ENCODE results near the gene ATPAF1.

Gene ATPAF1

DNA sequence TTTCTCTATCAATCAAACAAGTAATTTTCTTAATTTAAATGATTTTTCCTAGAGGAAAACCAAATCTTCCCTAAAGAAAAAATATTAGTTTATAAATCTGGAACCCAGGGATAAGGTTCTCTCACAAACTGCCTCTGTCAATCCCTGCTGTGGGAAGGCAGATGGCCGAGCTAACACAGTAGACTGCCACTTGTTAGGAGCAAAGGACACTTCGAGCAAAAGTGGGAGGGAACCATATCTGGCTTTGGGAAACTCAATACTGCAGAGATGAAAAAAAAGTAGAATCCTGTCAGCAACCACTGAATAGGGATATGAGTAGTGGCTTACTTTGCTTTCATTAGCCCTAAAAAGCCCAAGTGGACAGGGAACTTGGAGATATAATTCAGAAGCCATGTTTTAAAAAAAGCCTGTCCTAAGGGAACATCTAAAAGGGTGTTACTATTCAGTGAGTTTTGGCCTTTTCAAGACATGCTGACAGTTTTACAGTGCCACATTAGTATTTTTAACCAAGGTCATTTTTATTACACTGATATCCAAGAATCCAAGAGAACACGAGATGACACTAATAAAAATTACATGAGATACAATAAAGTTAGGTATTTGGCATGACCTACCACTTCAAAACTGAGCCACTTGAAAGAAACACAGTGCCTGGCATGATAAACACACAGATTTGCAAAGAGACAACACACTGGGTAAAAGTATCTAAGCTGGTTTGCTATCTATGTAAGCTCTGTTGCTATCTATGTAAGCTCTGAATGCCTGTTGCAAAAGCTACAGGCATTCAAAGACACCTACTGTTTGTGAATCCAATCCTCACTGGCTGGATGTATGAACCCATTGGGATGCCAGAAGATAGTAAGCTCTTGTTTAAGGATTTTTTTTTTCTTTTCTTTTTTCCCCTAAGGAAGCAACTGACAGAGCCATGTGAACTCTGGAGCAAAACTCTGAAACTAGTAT, 24.9 kb upstream of the ATPAF1 start:
- H3K27ac ChIP-seq: no peak overlapping the region
- no peak overlapping the region for H3K9ac ChIP-seq
- no peak overlapping the region for H3K4me2 ChIP-seq
- H3K9me3 ChIP-seq: peaks cover 8% of the 10 kb centered on the region; the same call in 1 of the 2 replicates
- H3K27me3 ChIP-seq: no peaks in the 10 kb centered on the region
- peaks cover 49% of the 10 kb centered on the region for H4K20me1 ChIP-seq
- no peak overlapping the region for H3K4me3 ChIP-seq
- H3K36me3 ChIP-seq: peaks cover 88% of the 10 kb centered on the region
- TF ChIP-seq Cebpa-rat (IDR thresholded peaks at IDR 0.05): no peak
- peaks cover 10% of the 10 kb centered on the region; the same call in 1 of the 2 replicates for H3K4me1 ChIP-seq

DNA sequence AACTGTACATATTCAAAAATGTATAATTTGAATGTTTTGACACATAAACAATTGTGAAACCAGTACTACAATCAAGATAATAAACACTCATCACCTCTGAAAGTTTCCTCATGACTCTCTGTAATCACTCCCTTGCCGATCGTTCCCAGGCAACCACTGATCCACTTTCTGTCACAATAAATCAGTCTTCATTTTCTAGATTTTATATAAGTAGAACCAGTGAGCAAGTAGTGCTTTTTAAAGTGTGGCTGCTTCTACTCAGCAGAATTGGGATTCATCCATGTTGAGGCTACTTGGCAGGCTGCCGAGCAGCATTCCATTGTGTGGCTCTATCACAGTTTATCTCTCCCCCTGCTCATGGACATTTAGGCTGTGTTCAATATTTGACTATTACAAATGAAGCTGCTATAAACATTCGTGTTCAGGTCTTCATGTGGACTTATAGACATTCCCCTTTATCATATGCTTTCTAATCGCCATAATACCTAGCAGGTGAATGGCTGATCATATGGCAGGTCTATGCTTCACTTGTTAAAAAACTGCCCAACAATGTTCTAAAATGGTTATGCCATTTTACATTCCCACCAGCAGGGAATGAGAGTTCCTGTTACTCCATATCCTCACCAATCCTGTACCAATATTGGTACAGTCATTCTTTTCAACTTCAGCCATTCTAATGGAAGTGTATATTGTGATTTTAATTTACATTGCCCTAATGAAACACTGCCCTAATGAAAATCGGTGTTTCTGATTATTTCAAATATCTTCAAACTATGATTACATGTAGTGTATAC, 24.0 kb upstream of the ATPAF1 start:
- H3K4me1 ChIP-seq: peaks cover 19% of the 10 kb centered on the region
- no peak overlapping the region for H3K4me3 ChIP-seq
- TF ChIP-seq Cebpa-rat (IDR thresholded peaks at IDR 0.05): no peak
- peaks cover 8% of the 10 kb centered on the region; the same call in 1 of the 2 replicates for H3K9me3 ChIP-seq
- H3K27ac ChIP-seq: no peak overlapping the region
- H3K9ac ChIP-seq: no peak overlapping the region
- peaks cover 48% of the 10 kb centered on the region for H4K20me1 ChIP-seq
- H3K27me3 ChIP-seq: no peaks in the 10 kb centered on the region
- H3K4me2 ChIP-seq: no peak overlapping the region
- H3K36me3 ChIP-seq: peaks cover 88% of the 10 kb centered on the region

DNA sequence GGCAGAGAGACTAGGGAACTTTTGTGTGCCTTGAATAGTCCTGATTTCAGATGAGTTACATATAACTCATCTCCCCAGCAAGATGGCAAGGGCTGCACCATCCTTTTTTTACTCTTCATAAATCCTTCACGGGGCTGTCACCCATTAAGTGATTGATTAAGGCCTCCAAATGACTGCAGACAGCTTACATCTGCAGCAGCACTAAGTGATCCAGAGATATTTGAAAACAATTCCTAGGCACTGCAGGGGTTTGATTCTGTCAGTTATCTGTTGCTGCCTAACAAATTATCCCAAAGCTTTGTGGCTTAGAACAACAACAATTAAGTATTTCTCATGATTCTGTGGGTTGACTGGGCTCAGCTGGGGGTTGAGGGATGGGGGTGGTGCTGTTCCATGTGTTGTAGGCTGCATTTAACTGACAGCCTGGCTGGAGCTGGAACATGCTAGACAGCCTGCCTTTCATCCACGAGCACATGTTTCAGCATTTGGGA, 22.8 kb upstream of the ATPAF1 start:
- peaks cover 8% of the 10 kb centered on the region; the same call in 1 of the 2 replicates for H3K9me3 ChIP-seq
- H3K4me2 ChIP-seq: no peak overlapping the region
- no peak for TF ChIP-seq Cebpa-rat (IDR thresholded peaks at IDR 0.05)
- peaks cover 20% of the 10 kb centered on the region for H3K4me1 ChIP-seq
- no peak overlapping the region for H3K4me3 ChIP-seq
- no peaks in the 10 kb centered on the region for H3K27me3 ChIP-seq
- no peak overlapping the region for H3K27ac ChIP-seq
- no peak overlapping the region for H3K9ac ChIP-seq
- H4K20me1 ChIP-seq: peaks cover 37% of the 10 kb centered on the region
- H3K36me3 ChIP-seq: peaks cover 88% of the 10 kb centered on the region

DNA sequence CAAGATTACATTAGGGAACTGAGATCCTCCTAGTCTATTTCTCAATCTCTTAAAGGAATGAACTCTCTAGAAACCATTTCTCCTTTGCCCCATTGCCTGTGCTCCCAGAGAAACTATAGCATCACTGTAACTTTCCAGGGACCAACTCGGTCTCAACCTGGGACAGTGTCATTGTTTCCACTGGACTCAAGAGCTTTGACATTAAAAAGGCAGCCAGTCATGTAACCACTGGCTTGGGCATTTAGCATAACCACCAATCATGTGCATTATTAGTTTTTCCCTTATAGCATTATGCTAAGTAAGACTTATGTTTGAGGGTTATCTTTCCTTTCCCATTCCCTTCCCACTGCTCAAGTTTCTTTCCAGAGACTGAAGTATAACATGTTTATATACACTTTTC, 21.7 kb upstream of the ATPAF1 start:
- 0 out of 2 replicates have a peak overlapping the region, but pooled peaks have one; percentile 8 for H3K4me2 ChIP-seq
- TF ChIP-seq Cebpa-rat (IDR thresholded peaks at IDR 0.05): no peak
- no peak overlapping the region for H3K9ac ChIP-seq
- peaks cover 88% of the 10 kb centered on the region for H3K36me3 ChIP-seq
- H3K4me1 ChIP-seq: peaks cover 20% of the 10 kb centered on the region
- H3K27me3 ChIP-seq: no peaks in the 10 kb centered on the region
- no peaks in the 10 kb centered on the region for H3K9me3 ChIP-seq
- no peak overlapping the region for H3K4me3 ChIP-seq
- H3K27ac ChIP-seq: no peak overlapping the region
- H4K20me1 ChIP-seq: peaks cover 37% of the 10 kb centered on the region

DNA sequence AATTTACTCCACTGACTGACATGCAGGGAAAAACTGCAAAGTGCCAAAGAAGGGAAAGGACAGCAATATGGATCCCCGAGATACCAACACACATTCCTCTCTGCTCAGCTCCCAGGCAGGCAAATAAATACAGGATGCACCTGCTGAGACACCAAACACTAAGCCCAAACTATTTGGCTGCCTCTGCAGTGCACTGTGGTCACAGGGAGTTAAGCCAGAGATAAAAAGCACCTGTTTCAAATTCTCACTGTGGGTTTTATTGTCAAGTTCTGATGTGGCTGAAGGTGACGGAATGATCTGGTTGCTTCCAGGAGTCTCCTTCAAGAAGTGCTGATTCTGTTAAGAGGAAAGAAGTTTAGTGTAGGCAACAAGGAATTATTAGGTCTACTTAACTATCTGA, 21.2 kb upstream of the ATPAF1 start:
- TF ChIP-seq Cebpa-rat (IDR thresholded peaks at IDR 0.05): no peak
- H3K4me1 ChIP-seq: peaks cover 20% of the 10 kb centered on the region
- peaks cover 93% of the 10 kb centered on the region for H3K36me3 ChIP-seq
- H3K4me3 ChIP-seq: no peak overlapping the region
- H3K4me2 ChIP-seq: 0 out of 2 replicates have a peak overlapping the region, but pooled peaks have one; percentile 8
- no peak overlapping the region for H3K9ac ChIP-seq
- no peaks in the 10 kb centered on the region for H3K27me3 ChIP-seq
- no peak overlapping the region for H3K27ac ChIP-seq
- no peaks in the 10 kb centered on the region for H3K9me3 ChIP-seq
- peaks cover 37% of the 10 kb centered on the region for H4K20me1 ChIP-seq

DNA sequence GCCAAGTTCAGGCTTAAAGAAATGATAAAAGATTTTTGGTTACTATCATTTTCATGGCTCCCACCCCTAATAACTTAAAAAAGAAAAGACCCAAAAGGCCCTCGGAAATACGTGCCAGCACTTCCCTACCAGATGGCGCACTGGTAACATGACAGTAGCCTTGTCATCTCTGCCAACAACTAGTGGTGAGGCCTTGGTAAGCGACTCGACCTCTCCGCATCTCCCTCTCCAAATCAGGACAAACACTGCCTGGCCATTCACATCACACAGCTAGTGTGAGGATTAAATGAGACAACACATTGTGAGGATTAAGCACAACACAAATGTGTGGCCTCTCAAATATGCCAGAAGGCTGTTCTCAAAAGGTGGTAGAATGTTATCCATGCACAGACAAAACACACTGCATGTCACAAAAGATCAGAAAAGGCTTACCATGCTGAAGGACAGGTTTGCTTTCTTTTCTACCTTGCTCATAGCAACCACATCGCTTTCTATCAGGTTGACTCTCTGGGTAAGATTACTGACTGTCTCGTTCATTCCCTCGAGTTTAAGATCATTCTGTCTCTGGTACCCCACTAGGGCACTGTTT, 19.9 kb upstream of the ATPAF1 start:
- peaks cover 20% of the 10 kb centered on the region for H3K4me1 ChIP-seq
- no peak for TF ChIP-seq Cebpa-rat (IDR thresholded peaks at IDR 0.05)
- no peak overlapping the region for H3K4me2 ChIP-seq
- no peak overlapping the region for H3K27ac ChIP-seq
- no peaks in the 10 kb centered on the region for H3K9me3 ChIP-seq
- H3K4me3 ChIP-seq: no peak overlapping the region
- no peaks in the 10 kb centered on the region for H3K27me3 ChIP-seq
- no peak overlapping the region for H3K9ac ChIP-seq
- peaks cover 31% of the 10 kb centered on the region for H4K20me1 ChIP-seq
- H3K36me3 ChIP-seq: peaks cover 100% of the 10 kb centered on the region

DNA sequence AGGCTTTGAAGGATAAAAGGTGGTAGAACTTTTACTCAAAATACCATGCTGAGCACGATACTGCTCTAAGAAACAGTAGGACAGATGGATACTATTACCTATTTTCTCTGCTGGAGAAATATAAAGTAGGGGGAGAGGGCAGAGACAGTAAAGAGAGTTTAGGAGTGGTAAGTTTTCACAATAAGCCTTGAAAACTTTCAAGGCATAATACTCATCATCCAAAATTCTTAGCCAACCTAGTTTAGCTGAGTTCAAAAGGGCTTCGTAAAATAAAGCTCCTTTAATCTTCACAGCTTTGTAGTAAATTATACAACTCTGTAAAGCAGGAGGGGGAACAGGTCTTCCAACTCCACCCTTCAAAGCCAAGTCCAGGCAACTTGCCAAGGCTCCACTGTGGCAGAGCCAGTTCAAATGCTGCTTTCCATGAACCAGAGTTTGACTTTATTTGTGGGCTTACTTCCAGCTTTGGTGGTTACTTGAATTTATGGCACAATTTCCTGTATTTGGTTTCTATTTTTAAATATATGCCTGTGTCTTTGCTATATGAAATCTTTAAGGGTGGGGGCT, 19.0 kb upstream of the ATPAF1 start:
- Histone ChIP-seq H3K4me2 (peak overlapping the region; percentile 13; the same call in 1 of the 2 replicates), H3K4me3 (no peak overlapping the region), H3K27me3 (no peaks in the 10 kb centered on the region), H3K27ac (no peak overlapping the region; the same call in 1 of the 2 replicates), H3K9ac (no peak overlapping the region), H3K9me3 (no peaks in the 10 kb centered on the region), H3K4me1 (peaks cover 20% of the 10 kb centered on the region), H3K36me3 (peaks cover 100% of the 10 kb centered on the region), H4K20me1 (peaks cover 22% of the 10 kb centered on the region)
- no peak for TF ChIP-seq Cebpa-rat (IDR thresholded peaks at IDR 0.05)

DNA sequence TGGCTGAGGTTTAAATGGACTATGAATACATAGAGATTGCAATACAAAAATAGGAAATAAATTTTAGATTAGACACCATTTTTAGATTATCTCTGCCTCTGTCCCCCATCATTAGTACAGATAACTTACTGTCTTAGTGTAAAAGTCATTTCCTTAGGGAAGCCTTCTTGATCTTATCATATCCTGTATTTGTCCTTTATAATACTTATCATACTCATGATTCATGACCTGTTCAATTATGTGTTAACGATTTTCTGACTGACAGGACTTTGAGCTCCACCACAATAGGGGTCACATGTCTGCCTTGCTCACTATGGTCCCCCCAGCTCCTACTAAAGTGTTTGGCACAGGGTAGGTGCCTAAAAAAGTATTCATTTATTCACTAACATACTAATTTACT, 18.1 kb upstream of the ATPAF1 start:
- Histone ChIP-seq H3K9me3 (no peaks in the 10 kb centered on the region), H3K4me2 (no peak overlapping the region), H3K4me1 (peaks cover 20% of the 10 kb centered on the region), H3K27me3 (no peaks in the 10 kb centered on the region), H4K20me1 (peaks cover 13% of the 10 kb centered on the region; the same call in 1 of the 2 replicates), H3K36me3 (peaks cover 100% of the 10 kb centered on the region), H3K9ac (no peak overlapping the region), H3K27ac (no peak overlapping the region), H3K4me3 (no peak overlapping the region)
- TF ChIP-seq Cebpa-rat (IDR thresholded peaks at IDR 0.05): no peak

DNA sequence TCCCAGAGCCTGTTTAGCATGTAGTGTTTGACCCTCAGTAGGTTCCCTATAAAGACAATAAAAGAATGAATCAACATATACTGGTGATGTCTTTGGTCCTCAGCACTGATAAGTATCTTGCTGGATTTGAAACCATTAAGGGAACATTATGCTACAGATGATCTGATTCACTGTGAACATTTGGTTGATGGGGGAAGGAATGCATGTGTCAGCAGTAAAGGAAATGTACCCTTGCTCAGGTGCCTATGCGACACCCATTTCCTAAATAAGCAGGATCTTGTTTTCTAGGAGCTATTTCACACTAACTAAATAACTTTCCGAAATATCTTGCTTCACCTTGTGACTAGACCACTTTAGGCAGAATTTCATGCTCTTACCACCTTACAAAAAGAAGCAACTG, 16.5 kb upstream of the ATPAF1 start:
- Histone ChIP-seq H3K4me2 (no peak overlapping the region), H3K27ac (no peak overlapping the region), H3K9me3 (no peaks in the 10 kb centered on the region), H4K20me1 (peaks cover 8% of the 10 kb centered on the region; the same call in 1 of the 2 replicates), H3K27me3 (no peaks in the 10 kb centered on the region), H3K4me1 (peaks cover 16% of the 10 kb centered on the region), H3K4me3 (no peak overlapping the region), H3K36me3 (peaks cover 100% of the 10 kb centered on the region), H3K9ac (no peak overlapping the region)
- TF ChIP-seq Cebpa-rat (IDR thresholded peaks at IDR 0.05): no peak

Measured in BLaER1 (cell line).